MM.1S (cell line): Measurements from ENCODE around the gene PPIP5K1.
"Not testable (repeated sequence)": the region's sequence is repeated elsewhere in the genome, so short reads cannot be mapped to it uniquely, and the experiment has no call there.

ENCODE experiments used
- DNase-seq: peaks from one replicate; pipeline ENCODE4 v3.0.0-alpha.2; 2015
- H2AFZ ChIP-seq: fragments of 300-600 bp; sonication (generic); 2 replicates; pipeline ENCODE4 v1.6.0; 2016; ENCODE audit warnings: antibody characterized with exemption, low read length
- H3F3A ChIP-seq: fragments of 300-600 bp; sonication (generic); 2 replicates; pipeline ENCODE4 v1.6.1; 2016; ENCODE audit warnings: mild to moderate bottlenecking, antibody characterized with exemption, low read length, moderate library complexity, mixed read lengths; ENCODE audit not compliant: insufficient read depth
- H3K27ac ChIP-seq: fragments of 300-600 bp; sonication (generic); 2 replicates; pipeline ENCODE4 v1.5.1; 2016; ENCODE audit warnings: mild to moderate bottlenecking, low read length
- H3K27me3 ChIP-seq: fragments of 300-600 bp; sonication (generic); replicated peaks from 2 replicates; pipeline ENCODE4 v1.6.0; 2016; ENCODE audit warnings: low read length; ENCODE audit not compliant: insufficient read depth
- H3K36me3 ChIP-seq: fragments of 300-600 bp; sonication (generic); replicated peaks from 2 replicates; pipeline ENCODE4 v1.6.1; 2016; ENCODE audit warnings: mild to moderate bottlenecking, low read length, mixed read lengths; ENCODE audit not compliant: insufficient read depth
- H3K4me1 ChIP-seq: fragments of 300-600 bp; sonication (generic); 2 replicates; pipeline ENCODE4 v1.6.1; 2016; ENCODE audit warnings: low read length, mixed read lengths
- H3K4me2 ChIP-seq: fragments of 300-600 bp; sonication (generic); 2 replicates; pipeline ENCODE4 v1.6.0; 2016; ENCODE audit warnings: low read depth, low read length
- H3K4me3 ChIP-seq: fragments of 300-600 bp; sonication (generic); 2 replicates; pipeline ENCODE4 v1.5.1; 2016; ENCODE audit warnings: low read length, mixed read lengths
- H3K79me2 ChIP-seq: fragments of 300-600 bp; sonication (generic); 2 replicates; pipeline ENCODE4 v1.6.1; 2016; ENCODE audit warnings: mixed run types, low read length, mixed read lengths
- H3K9ac ChIP-seq: fragments of 300-600 bp; sonication (generic); 2 replicates; pipeline ENCODE4 v1.6.1; 2016; ENCODE audit warnings: low read length, mixed read lengths
- H3K9me2 ChIP-seq: fragments of 300-600 bp; sonication (generic); replicated peaks from 2 replicates; pipeline ENCODE4 v1.6.1; 2016; ENCODE audit warnings: mild to moderate bottlenecking, low read length, mixed read lengths; ENCODE audit not compliant: insufficient read depth
- H3K9me3 ChIP-seq: fragments of 300-600 bp; sonication (generic); replicated peaks from 2 replicates; pipeline ENCODE4 v1.6.1; 2016; ENCODE audit warnings: mild to moderate bottlenecking, low read length, mixed read lengths; ENCODE audit not compliant: insufficient read depth
- H4K20me1 ChIP-seq: fragments of 300-600 bp; sonication (generic); 2 replicates; pipeline ENCODE4 v1.6.1; 2016; ENCODE audit warnings: mild to moderate bottlenecking, low read length, moderate library complexity, mixed read lengths; ENCODE audit not compliant: insufficient read depth
- CTCF ChIP-seq: fragments of 300-600 bp; sonication (generic); IDR thresholded peaks from 2 replicates; pipeline ENCODE4 v1.5.1; 2016; ENCODE audit warnings: antibody characterized with exemption, low read length, mixed read lengths
- EZH2 ChIP-seq: fragments of 300-600 bp; sonication (generic); optimal IDR thresholded peaks from 2 replicates; pipeline ENCODE3; 2017; ENCODE audit warnings: low read depth, mild to moderate bottlenecking, antibody characterized with exemption, low read length, mixed read lengths
- EZH2phosphoT487 ChIP-seq: fragments of 300-600 bp; sonication (generic); IDR thresholded peaks from 2 replicates; pipeline ENCODE4 v1.6.1; 2018; ENCODE audit warnings: antibody characterized with exemption, low read length

Gene PPIP5K1

GRCh38 chr15:43534897-43535296 is 55.1 kb downstream of the PPIP5K1 start:
- Histone ChIP-seq H3K4me3 (no peak overlapping the region), H3K9me2 (no peaks in the 10 kb centered on the region), H3K27me3 (no peaks in the 10 kb centered on the region), H3K4me1 (no peaks in the 10 kb centered on the region), H3K9ac (no peak overlapping the region), H3F3A (no peaks in the 10 kb centered on the region), H3K36me3 (no peaks in the 10 kb centered on the region), H4K20me1 (no peaks in the 10 kb centered on the region), H2AFZ (no peak overlapping the region), H3K79me2 (no peaks in the 10 kb centered on the region), H3K27ac (no peak overlapping the region), H3K4me2 (no peak overlapping the region), H3K9me3 (no peaks in the 10 kb centered on the region)
- TF ChIP-seq CTCF (no peak), EZH2phosphoT487 (no peak), EZH2 (no peak)
- no peak for DNase-seq

GRCh38 chr15:43532826-43533225 is 57.2 kb downstream of the PPIP5K1 start:
- not testable (repeated sequence) for H3K36me3 ChIP-seq, H3K4me2 ChIP-seq, H4K20me1 ChIP-seq, H3K9me3 ChIP-seq, H3F3A ChIP-seq, H3K4me1 ChIP-seq, H3K9ac ChIP-seq, H3K4me3 ChIP-seq, H2AFZ ChIP-seq, H3K27me3 ChIP-seq, H3K9me2 ChIP-seq, H3K27ac ChIP-seq, DNase-seq, H3K79me2 ChIP-seq

- no peaks in the 10 kb centered on the region for H3K4me1 ChIP-seq
- H3K27me3 ChIP-seq: no peaks in the 10 kb centered on the region
- H3K9me2 ChIP-seq: no peaks in the 10 kb centered on the region
- no peak overlapping the region for H3K4me2 ChIP-seq
- no peak overlapping the region for H2AFZ ChIP-seq
- H3K4me3 ChIP-seq: no peak overlapping the region
- no peaks in the 10 kb centered on the region for H3K79me2 ChIP-seq
- no peaks in the 10 kb centered on the region for H3K36me3 ChIP-seq
- no peak overlapping the region for H3K9ac ChIP-seq
- H3K9me3 ChIP-seq: no peaks in the 10 kb centered on the region
- no peak for TF ChIP-seq CTCF
- TF ChIP-seq EZH2phosphoT487: no peak
- no peak for TF ChIP-seq EZH2
- H3K27ac ChIP-seq: no peak overlapping the region
- DNase-seq: no peak
- H3F3A ChIP-seq: no peaks in the 10 kb centered on the region
- H4K20me1 ChIP-seq: no peaks in the 10 kb centered on the region
Observed at GRCh38 chr15:43531018-43531670, 58.9 kb downstream of the PPIP5K1 start.

- Histone ChIP-seq H3K4me1 (peaks cover 7% of the 10 kb centered on the region), H3K9ac (no peak overlapping the region), H3K27me3 (no peaks in the 10 kb centered on the region), H3F3A (no peaks in the 10 kb centered on the region), H3K4me3 (no peak overlapping the region), H3K4me2 (no peak overlapping the region), H3K27ac (no peak overlapping the region), H3K79me2 (no peaks in the 10 kb centered on the region), H3K9me2 (no peaks in the 10 kb centered on the region), H4K20me1 (no peaks in the 10 kb centered on the region), H3K36me3 (no peaks in the 10 kb centered on the region), H3K9me3 (no peaks in the 10 kb centered on the region), H2AFZ (no peak overlapping the region)
- no peak for DNase-seq
- TF ChIP-seq CTCF (no peak), EZH2 (no peak), EZH2phosphoT487 (no peak)
Observed at GRCh38 chr15:43529587-43530345, 60.2 kb downstream of the PPIP5K1 start.
